GM23338 (cell line): ENCODE results near the gene RAP1GAP. TPM values are rescaled to one million over a fixed set of nuclear protein-coding genes. Genes with fewer than 3 reads are reported as not detected.

Source experiments
- ATAC-seq: fragments of 200-7000 bp; cut with Tn5 transposase; 3 replicates; pipeline ENCODE4 v1.9.1; 2020
- DNase-seq: peaks from one replicate; pipeline ENCODE4 v3.0.0-alpha.2; 2015; ENCODE audit warnings: low spot score
- H2AFZ ChIP-seq: fragments of 200-600 bp; sonication (generic); 2 replicates; pipeline ENCODE4 v1.8.0; 2016; ENCODE audit warnings: antibody characterized with exemption, mild to moderate bottlenecking, moderate library complexity
- H3F3A ChIP-seq: fragments of 200-600 bp; sonication (generic); replicated peaks from 2 replicates; pipeline ENCODE4 v1.8.0; 2017; ENCODE audit warnings: antibody characterized with exemption, mixed run types, low read depth
- H3K27ac ChIP-seq: fragments of 200-600 bp; sonication (generic); 2 replicates; pipeline ENCODE4 v1.6.1; 2016; ENCODE audit warnings: low read depth
- H3K27me3 ChIP-seq: fragments of 200-600 bp; sonication (generic); 2 replicates; pipeline ENCODE4 v1.8.0; 2016; ENCODE audit warnings: mild to moderate bottlenecking, mixed run types, moderate library complexity; ENCODE audit not compliant: insufficient read depth
- H3K36me3 ChIP-seq: fragments of 200-600 bp; sonication (generic); 2 replicates; pipeline ENCODE4 v1.8.0; 2016; ENCODE audit warnings: mild to moderate bottlenecking; ENCODE audit not compliant: insufficient read depth
- H3K4me1 ChIP-seq: fragments of 200-600 bp; sonication (generic); 2 replicates; pipeline ENCODE4 v1.8.0; 2016; ENCODE audit warnings: mild to moderate bottlenecking, moderate library complexity; ENCODE audit not compliant: insufficient read depth
- H3K4me2 ChIP-seq: fragments of 200-600 bp; sonication (generic); 2 replicates; pipeline ENCODE4 v1.7.1; 2017; ENCODE audit warnings: mixed run types
- H3K4me3 ChIP-seq: fragments of 200-600 bp; sonication (generic); 2 replicates; pipeline ENCODE4 v1.6.1; 2016; ENCODE audit warnings: mixed run types
- H3K79me2 ChIP-seq: fragments of 200-600 bp; sonication (generic); replicated peaks from 2 replicates; pipeline ENCODE4 v1.8.0; 2017; ENCODE audit warnings: mild to moderate bottlenecking; ENCODE audit not compliant: insufficient read depth
- H3K9me2 ChIP-seq: fragments of 200-600 bp; sonication (generic); 2 replicates; pipeline ENCODE4 v1.8.0; 2017; ENCODE audit not compliant: insufficient read depth
- H4K20me1 ChIP-seq: fragments of 200-600 bp; sonication (generic); replicated peaks from 2 replicates; pipeline ENCODE4 v1.8.0; 2017; ENCODE audit warnings: mild to moderate bottlenecking; ENCODE audit not compliant: insufficient read depth
- H3K27ac Mint-ChIP-seq: 2 replicates; pipeline ENCODE4 v1.8.0; 2020; ENCODE audit warnings: inconsistent platforms, mild to moderate bottlenecking, moderate library complexity, mixed read lengths
- H3K27me3 Mint-ChIP-seq: 3 replicates; pipeline ENCODE4 v1.8.0; 2022; ENCODE audit warnings: low read depth, mild to moderate bottlenecking, moderate library complexity, mixed read lengths, inconsistent platforms; ENCODE audit not compliant: insufficient read depth, poor library complexity
- H3K36me3 Mint-ChIP-seq: 3 replicates; pipeline ENCODE4 v1.8.0; 2021; ENCODE audit warnings: low read depth, mild to moderate bottlenecking, inconsistent platforms, moderate library complexity, mixed read lengths
- H3K4me1 Mint-ChIP-seq: 3 replicates; pipeline ENCODE4 v1.8.0; 2020; ENCODE audit warnings: mild to moderate bottlenecking, inconsistent platforms, mixed read lengths
- H3K4me3 Mint-ChIP-seq: 3 replicates; pipeline ENCODE4 v1.8.0; 2021; ENCODE audit warnings: moderate library complexity, mild to moderate bottlenecking, inconsistent platforms, mixed read lengths
- H3K9me3 Mint-ChIP-seq: 3 replicates; pipeline ENCODE4 v1.8.0; 2020; ENCODE audit warnings: moderate library complexity, mild to moderate bottlenecking, inconsistent platforms, mixed read lengths
- CREB1 ChIP-seq: fragments of 250-450 bp; sonication (Bioruptor Pico); IDR thresholded peaks from 2 replicates; pipeline ENCODE4 v1.5.0; 2020; ENCODE audit warnings: low read depth, mild to moderate bottlenecking, moderate library complexity
- EZH2 ChIP-seq: fragments of 200-600 bp; sonication (generic); IDR thresholded peaks from one replicate; pipeline ENCODE4 v1.8.0; 2017; ENCODE audit warnings: antibody characterized with exemption, mild to moderate bottlenecking, low read depth; ENCODE audit not compliant: unreplicated experiment
- EZH2phosphoT487 ChIP-seq: fragments of 200-600 bp; sonication (generic); IDR thresholded peaks from one replicate; pipeline ENCODE4 v1.8.1; 2018; ENCODE audit warnings: antibody characterized with exemption; ENCODE audit not compliant: unreplicated experiment
- JUNB ChIP-seq: IDR thresholded peaks from one replicate; pipeline ENCODE4 v1.6.1; 2016; ENCODE audit warnings: antibody characterized with exemption; ENCODE audit not compliant: unreplicated experiment
- NANOG ChIP-seq: IDR thresholded peaks from 2 replicates; pipeline ENCODE4 v1.6.1; 2016; ENCODE audit warnings: antibody characterized with exemption, borderline replicate concordance
- POLR2AphosphoS5 ChIP-seq: IDR thresholded peaks from 2 replicates; pipeline ENCODE4 v1.6.1; 2016; ENCODE audit warnings: antibody characterized with exemption, low read depth
- STAT1 ChIP-seq: IDR thresholded peaks from one replicate; pipeline ENCODE4 v1.6.1; 2016; ENCODE audit warnings: antibody characterized with exemption; ENCODE audit not compliant: unreplicated experiment
- ZNF114 ChIP-seq: fragments of 250-450 bp; sonication (Bioruptor Pico); IDR thresholded peaks from 2 replicates; pipeline ENCODE4 v1.5.0; 2020; ENCODE audit warnings: mild to moderate bottlenecking, moderate library complexity
- ZNF331 ChIP-seq: fragments of 250-450 bp; sonication (Bioruptor Pico); IDR thresholded peaks from 2 replicates; pipeline ENCODE4 v1.5.0; 2020; ENCODE audit warnings: low read depth, mild to moderate bottlenecking, moderate library complexity
- polyA plus RNA-seq: library from polyadenylated mRNA; unstranded; fragments of >200 nt; fragmentation: Nextera tagmentation; extraction: Ambion mirVana; gene quantifications from 2 replicates; pipeline ENCODE4 v1.2.1, GENCODE V29; 2016
- total RNA-seq: library from RNA; depleted of rRNA; stranded (reverse); fragments of >200 nt; shearing (Covaris generic); gene quantifications from 2 replicates; pipeline ENCODE4 v1.2.3, GENCODE V29; 2014
- TF ChIP-seq, protein P1 (sequence below): IDR thresholded peaks from one replicate; pipeline ENCODE4 v1.6.1; 2018; ENCODE audit warnings: antibody characterized with exemption; ENCODE audit not compliant: unreplicated experiment
- TF ChIP-seq, protein P2 (sequence below), 2 experiments: fragments of 200-600 bp in 1 of 2; sonication (generic) in 1 of 2; conservative IDR thresholded peaks; 2 replicates each; pipeline versions ENCODE4 v1.5.1 to v1.6.1; 2016 to 2017; ENCODE audit warnings: antibody characterized with exemption in 2 of 2, low read depth in 2 of 2, mild to moderate bottlenecking in 2 of 2, moderate library complexity in 1 of 2
- TF ChIP-seq, protein P3 (sequence below): IDR thresholded peaks from 2 replicates; pipeline ENCODE4 v1.6.1; 2016; ENCODE audit warnings: antibody characterized with exemption
- TF ChIP-seq, protein P4 (sequence below): fragments of 250-450 bp; sonication (Bioruptor Pico); IDR thresholded peaks from 2 replicates; pipeline ENCODE4 v1.5.0; 2020; ENCODE audit warnings: mild to moderate bottlenecking, moderate library complexity

RAP1GAP gene
- total and polyA plus RNA-seq, 2 experiments from 2014 or later, result 4.3 to 6.6 TPM

DNA sequence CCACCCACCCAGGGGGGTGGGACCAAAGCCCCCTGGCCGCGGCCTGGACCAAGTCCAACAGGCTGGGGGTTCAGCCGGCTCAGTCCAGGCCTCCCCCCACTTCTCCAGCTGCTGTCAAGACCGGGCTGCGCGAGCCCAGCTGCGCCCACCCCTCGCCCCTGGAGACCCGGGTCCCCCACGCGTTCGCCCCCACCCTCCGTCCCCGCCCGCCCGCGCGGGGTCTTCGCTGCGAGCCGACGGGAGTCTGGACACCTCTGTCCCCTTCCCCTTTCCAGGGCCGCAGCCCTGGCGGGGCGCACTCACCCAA is 253 bp downstream of the RAP1GAP start:
- Histone ChIP-seq H3K27ac (no peak overlapping the region), H3K79me2 (no peaks in the 10 kb centered on the region), H3F3A (0 out of 2 replicates have a peak, but pooled peaks cover 7% of the 10 kb centered on the region), H3K36me3 (no peaks in the 10 kb centered on the region), H4K20me1 (peaks cover 4% of the 10 kb centered on the region; the same call in 1 of the 2 replicates), H3K4me1 (peaks cover 30% of the 10 kb centered on the region), H3K9me2 (no peaks in the 10 kb centered on the region), H3K4me2 (peak overlapping the region; percentile 95), H3K27me3 (peaks cover 27% of the 10 kb centered on the region), H3K4me3 (peak overlapping the region; percentile 83), H2AFZ (peak overlapping the region; percentile 97)
- no peak for TF ChIP-seq NANOG
- no peak for TF ChIP-seq EZH2
- TF ChIP-seq STAT1, result no peak
- TF ChIP-seq, protein P1, sequence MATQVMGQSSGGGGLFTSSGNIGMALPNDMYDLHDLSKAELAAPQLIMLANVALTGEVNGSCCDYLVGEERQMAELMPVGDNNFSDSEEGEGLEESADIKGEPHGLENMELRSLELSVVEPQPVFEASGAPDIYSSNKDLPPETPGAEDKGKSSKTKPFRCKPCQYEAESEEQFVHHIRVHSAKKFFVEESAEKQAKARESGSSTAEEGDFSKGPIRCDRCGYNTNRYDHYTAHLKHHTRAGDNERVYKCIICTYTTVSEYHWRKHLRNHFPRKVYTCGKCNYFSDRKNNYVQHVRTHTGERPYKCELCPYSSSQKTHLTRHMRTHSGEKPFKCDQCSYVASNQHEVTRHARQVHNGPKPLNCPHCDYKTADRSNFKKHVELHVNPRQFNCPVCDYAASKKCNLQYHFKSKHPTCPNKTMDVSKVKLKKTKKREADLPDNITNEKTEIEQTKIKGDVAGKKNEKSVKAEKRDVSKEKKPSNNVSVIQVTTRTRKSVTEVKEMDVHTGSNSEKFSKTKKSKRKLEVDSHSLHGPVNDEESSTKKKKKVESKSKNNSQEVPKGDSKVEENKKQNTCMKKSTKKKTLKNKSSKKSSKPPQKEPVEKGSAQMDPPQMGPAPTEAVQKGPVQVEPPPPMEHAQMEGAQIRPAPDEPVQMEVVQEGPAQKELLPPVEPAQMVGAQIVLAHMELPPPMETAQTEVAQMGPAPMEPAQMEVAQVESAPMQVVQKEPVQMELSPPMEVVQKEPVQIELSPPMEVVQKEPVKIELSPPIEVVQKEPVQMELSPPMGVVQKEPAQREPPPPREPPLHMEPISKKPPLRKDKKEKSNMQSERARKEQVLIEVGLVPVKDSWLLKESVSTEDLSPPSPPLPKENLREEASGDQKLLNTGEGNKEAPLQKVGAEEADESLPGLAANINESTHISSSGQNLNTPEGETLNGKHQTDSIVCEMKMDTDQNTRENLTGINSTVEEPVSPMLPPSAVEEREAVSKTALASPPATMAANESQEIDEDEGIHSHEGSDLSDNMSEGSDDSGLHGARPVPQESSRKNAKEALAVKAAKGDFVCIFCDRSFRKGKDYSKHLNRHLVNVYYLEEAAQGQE, result no peak
- TF ChIP-seq ZNF331 (CRISPR knock-in tag), result no peak
- TF ChIP-seq, protein P2, sequence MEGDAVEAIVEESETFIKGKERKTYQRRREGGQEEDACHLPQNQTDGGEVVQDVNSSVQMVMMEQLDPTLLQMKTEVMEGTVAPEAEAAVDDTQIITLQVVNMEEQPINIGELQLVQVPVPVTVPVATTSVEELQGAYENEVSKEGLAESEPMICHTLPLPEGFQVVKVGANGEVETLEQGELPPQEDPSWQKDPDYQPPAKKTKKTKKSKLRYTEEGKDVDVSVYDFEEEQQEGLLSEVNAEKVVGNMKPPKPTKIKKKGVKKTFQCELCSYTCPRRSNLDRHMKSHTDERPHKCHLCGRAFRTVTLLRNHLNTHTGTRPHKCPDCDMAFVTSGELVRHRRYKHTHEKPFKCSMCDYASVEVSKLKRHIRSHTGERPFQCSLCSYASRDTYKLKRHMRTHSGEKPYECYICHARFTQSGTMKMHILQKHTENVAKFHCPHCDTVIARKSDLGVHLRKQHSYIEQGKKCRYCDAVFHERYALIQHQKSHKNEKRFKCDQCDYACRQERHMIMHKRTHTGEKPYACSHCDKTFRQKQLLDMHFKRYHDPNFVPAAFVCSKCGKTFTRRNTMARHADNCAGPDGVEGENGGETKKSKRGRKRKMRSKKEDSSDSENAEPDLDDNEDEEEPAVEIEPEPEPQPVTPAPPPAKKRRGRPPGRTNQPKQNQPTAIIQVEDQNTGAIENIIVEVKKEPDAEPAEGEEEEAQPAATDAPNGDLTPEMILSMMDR (conservative IDR thresholded peaks at IDR 0.05; ENCODE audit: low read depth in 2 of 2), result no peak
- no peak for TF ChIP-seq ZNF114 (CRISPR knock-in tag)
- TF ChIP-seq EZH2phosphoT487, result no peak
- no peak for TF ChIP-seq POLR2AphosphoS5
- TF ChIP-seq, protein P3, sequence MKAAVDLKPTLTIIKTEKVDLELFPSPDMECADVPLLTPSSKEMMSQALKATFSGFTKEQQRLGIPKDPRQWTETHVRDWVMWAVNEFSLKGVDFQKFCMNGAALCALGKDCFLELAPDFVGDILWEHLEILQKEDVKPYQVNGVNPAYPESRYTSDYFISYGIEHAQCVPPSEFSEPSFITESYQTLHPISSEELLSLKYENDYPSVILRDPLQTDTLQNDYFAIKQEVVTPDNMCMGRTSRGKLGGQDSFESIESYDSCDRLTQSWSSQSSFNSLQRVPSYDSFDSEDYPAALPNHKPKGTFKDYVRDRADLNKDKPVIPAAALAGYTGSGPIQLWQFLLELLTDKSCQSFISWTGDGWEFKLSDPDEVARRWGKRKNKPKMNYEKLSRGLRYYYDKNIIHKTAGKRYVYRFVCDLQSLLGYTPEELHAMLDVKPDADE, result no peak
- no peak for TF ChIP-seq CREB1
- TF ChIP-seq JUNB, result no peak
- TF ChIP-seq, protein P4, sequence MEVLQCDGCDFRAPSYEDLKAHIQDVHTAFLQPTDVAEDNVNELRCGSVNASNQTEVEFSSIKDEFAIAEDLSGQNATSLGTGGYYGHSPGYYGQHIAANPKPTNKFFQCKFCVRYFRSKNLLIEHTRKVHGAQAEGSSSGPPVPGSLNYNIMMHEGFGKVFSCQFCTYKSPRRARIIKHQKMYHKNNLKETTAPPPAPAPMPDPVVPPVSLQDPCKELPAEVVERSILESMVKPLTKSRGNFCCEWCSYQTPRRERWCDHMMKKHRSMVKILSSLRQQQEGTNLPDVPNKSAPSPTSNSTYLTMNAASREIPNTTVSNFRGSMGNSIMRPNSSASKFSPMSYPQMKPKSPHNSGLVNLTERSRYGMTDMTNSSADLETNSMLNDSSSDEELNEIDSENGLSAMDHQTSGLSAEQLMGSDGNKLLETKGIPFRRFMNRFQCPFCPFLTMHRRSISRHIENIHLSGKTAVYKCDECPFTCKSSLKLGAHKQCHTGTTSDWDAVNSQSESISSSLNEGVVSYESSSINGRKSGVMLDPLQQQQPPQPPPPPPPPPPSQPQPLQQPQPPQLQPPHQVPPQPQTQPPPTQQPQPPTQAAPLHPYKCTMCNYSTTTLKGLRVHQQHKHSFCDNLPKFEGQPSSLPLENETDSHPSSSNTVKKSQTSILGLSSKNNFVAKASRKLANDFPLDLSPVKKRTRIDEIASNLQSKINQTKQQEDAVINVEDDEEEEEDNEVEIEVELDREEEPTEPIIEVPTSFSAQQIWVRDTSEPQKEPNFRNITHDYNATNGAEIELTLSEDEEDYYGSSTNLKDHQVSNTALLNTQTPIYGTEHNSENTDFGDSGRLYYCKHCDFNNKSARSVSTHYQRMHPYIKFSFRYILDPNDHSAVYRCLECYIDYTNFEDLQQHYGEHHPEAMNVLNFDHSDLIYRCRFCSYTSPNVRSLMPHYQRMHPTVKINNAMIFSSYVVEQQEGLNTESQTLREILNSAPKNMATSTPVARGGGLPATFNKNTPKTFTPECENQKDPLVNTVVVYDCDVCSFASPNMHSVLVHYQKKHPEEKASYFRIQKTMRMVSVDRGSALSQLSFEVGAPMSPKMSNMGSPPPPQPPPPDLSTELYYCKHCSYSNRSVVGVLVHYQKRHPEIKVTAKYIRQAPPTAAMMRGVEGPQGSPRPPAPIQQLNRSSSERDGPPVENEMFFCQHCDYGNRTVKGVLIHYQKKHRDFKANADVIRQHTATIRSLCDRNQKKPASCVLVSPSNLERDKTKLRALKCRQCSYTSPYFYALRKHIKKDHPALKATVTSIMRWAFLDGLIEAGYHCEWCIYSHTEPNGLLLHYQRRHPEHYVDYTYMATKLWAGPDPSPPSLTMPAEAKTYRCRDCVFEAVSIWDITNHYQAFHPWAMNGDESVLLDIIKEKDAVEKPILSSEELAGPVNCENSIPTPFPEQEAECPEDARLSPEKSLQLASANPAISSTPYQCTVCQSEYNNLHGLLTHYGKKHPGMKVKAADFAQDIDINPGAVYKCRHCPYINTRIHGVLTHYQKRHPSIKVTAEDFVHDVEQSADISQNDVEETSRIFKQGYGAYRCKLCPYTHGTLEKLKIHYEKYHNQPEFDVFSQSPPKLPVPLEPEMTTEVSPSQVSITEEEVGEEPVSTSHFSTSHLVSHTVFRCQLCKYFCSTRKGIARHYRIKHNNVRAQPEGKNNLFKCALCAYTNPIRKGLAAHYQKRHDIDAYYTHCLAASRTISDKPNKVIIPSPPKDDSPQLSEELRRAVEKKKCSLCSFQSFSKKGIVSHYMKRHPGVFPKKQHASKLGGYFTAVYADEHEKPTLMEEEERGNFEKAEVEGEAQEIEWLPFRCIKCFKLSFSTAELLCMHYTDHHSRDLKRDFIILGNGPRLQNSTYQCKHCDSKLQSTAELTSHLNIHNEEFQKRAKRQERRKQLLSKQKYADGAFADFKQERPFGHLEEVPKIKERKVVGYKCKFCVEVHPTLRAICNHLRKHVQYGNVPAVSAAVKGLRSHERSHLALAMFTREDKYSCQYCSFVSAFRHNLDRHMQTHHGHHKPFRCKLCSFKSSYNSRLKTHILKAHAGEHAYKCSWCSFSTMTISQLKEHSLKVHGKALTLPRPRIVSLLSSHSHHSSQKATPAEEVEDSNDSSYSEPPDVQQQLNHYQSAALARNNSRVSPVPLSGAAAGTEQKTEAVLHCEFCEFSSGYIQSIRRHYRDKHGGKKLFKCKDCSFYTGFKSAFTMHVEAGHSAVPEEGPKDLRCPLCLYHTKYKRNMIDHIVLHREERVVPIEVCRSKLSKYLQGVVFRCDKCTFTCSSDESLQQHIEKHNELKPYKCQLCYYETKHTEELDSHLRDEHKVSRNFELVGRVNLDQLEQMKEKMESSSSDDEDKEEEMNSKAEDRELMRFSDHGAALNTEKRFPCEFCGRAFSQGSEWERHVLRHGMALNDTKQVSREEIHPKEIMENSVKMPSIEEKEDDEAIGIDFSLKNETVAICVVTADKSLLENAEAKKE (CRISPR knock-in tag), result no peak
- DNase-seq (no peak), ATAC-seq (peak; percentile 11)
- Mint-ChIP-seq H3K27me3 (peaks cover 34% of the 10 kb centered on the region), H3K27ac (no peak overlapping the region), H3K9me3 (no peaks in the 10 kb centered on the region), H3K4me1 (peaks cover 39% of the 10 kb centered on the region), H3K4me3 (peak overlapping the region; percentile 74), H3K36me3 (no peaks in the 10 kb centered on the region)
